ENCODE data around the gene ASAH2.

ASAH2 gene

DNA sequence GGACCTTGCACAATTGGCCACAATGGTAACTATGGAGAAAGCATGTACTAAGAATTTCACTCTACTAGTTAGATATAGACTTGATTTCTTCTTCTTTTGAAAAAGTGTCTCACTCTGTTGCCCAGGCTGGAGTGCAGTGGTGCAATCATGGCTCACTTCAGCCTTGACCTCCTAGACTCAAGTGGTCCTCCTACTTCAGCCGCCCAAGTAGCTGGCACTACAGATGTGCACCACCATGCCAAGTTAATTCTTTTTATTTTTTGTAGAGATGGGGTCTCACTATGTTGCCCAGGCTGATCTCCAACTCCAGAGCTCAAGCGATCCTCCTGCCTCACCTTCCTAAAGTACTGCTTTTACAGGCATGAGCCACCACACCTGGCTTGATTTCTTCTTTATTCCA is 29.1 kb downstream of the ASAH2 start:
- Histone ChIP-seq H3K9ac (ENCODE audit: insufficient read length) (no peak overlapping the region), H3K27ac (no peak overlapping the region), H3K36me3 (ENCODE audit: insufficient read depth, low read length) (no peaks in the 10 kb centered on the region), H3K9me3 (ENCODE audit: low read depth, low read length) (no peaks in the 10 kb centered on the region), H3K4me3 (no peak overlapping the region)
- no peak for DNase-seq (ENCODE audit: low read depth, low spot score)
- no peak for TF ChIP-seq FOXP2 (optimal IDR thresholded peaks at IDR 0.05; ENCODE audit: control extremely low read depth, extremely low read length, insufficient read depth)
- no peak for TF ChIP-seq POLR2AphosphoS5 (IDR thresholded peaks at IDR 0.05; ENCODE audit: borderline replicate concordance, low read depth, low read length)

DNA sequence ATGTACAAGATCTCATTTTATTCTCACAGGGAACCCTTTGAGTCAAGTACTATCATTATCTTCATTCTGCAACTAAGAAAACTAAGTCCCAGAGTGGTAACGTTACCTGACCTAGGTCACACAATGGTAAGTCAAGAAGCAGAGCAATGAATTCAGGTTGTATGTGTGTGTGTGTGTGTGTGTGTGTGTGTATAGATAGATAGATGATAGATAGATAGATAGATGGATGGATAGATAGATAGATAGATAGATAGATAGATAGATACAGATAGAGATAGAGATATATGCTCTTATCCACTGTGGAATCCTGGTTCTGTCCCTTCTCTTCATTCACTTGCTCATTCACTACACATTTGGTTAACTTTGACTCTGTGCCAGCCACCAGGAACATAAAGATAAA is 29.8 kb downstream of the ASAH2 start:
- H3K9me3 ChIP-seq (ENCODE audit: low read depth, low read length): no peaks in the 10 kb centered on the region
- no peak overlapping the region for H3K27ac ChIP-seq
- TF ChIP-seq EZH2 (IDR thresholded peaks at IDR 0.05): no peak
- no peak for TF ChIP-seq FOXP2 (optimal IDR thresholded peaks at IDR 0.05; ENCODE audit: control extremely low read depth, extremely low read length, insufficient read depth)
- TF ChIP-seq POLR2AphosphoS5 (IDR thresholded peaks at IDR 0.05; ENCODE audit: borderline replicate concordance, low read depth, low read length): no peak

DNA sequence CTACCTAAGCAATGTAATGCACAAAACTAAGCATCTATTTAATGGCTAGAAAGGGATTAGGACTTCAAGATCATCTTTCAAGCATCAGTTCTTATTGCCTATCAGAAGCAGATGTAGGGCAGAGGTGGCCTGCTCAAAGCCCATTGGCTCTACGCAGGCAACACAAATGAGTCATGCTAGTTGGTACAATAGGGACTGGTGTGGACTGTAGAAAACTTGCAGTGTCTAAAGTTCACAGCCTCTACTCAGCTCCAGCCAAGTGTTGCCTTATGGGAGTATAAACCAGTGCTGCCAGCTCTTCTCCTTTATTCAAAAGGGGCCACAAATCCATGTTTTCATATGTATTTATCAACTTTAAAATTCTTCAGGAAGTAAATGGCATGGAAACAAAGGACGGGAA is 31.7 kb downstream of the ASAH2 start:
- TF ChIP-seq POLR2AphosphoS5 (IDR thresholded peaks at IDR 0.05; ENCODE audit: borderline replicate concordance, low read depth, low read length): no peak
- no peak for TF ChIP-seq EZH2 (IDR thresholded peaks at IDR 0.05)
- no peak for TF ChIP-seq FOXP2 (optimal IDR thresholded peaks at IDR 0.05; ENCODE audit: control extremely low read depth, extremely low read length, insufficient read depth)
- no peak for DNase-seq (ENCODE audit: low read depth, low spot score)
- Histone ChIP-seq H3K9me3 (ENCODE audit: low read depth, low read length) (no peaks in the 10 kb centered on the region), H3K36me3 (ENCODE audit: insufficient read depth, low read length) (no peaks in the 10 kb centered on the region), H3K9ac (ENCODE audit: insufficient read length) (no peak overlapping the region), H3K4me3 (no peak overlapping the region), H3K27ac (no peak overlapping the region)

More for the DNA sequence above, 29.8 kb downstream of the ASAH2 start:
- no peak overlapping the region for H3K9ac ChIP-seq (ENCODE audit: insufficient read length)
- H3K4me3 ChIP-seq: no peak overlapping the region
- DNase-seq (ENCODE audit: low read depth, low spot score): no peak
- no peaks in the 10 kb centered on the region for H3K36me3 ChIP-seq (ENCODE audit: insufficient read depth, low read length)

DNA sequence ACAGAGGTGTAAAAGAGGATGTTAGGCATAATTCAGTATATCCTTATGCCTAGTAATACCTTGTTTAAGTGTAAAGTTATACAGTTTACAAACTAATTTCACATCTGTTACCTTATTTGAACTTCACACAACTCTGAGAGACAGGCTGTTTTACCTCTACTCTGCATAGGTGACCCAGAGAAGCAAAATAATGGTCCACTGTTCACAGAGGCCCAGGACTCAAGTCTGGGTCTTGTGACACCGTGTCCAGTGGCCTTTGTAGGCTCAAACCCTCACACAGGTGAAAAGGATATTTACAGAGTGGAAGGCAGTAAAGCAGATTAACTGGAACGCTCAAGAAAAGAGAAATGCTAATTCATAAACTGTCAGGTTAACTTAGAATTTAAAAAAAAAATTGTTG is 32.1 kb downstream of the ASAH2 start:
- no peak overlapping the region for H3K9ac ChIP-seq (ENCODE audit: insufficient read length)
- TF ChIP-seq FOXP2 (optimal IDR thresholded peaks at IDR 0.05; ENCODE audit: control extremely low read depth, extremely low read length, insufficient read depth) (no peak), POLR2AphosphoS5 (IDR thresholded peaks at IDR 0.05; ENCODE audit: borderline replicate concordance, low read depth, low read length) (no peak), EZH2 (IDR thresholded peaks at IDR 0.05) (no peak)
- no peaks in the 10 kb centered on the region for H3K9me3 ChIP-seq (ENCODE audit: low read depth, low read length)
- no peak for DNase-seq (ENCODE audit: low read depth, low spot score)
- no peak overlapping the region for H3K27ac ChIP-seq
- H3K4me3 ChIP-seq: no peak overlapping the region
- H3K36me3 ChIP-seq (ENCODE audit: insufficient read depth, low read length): no peaks in the 10 kb centered on the region

DNA sequence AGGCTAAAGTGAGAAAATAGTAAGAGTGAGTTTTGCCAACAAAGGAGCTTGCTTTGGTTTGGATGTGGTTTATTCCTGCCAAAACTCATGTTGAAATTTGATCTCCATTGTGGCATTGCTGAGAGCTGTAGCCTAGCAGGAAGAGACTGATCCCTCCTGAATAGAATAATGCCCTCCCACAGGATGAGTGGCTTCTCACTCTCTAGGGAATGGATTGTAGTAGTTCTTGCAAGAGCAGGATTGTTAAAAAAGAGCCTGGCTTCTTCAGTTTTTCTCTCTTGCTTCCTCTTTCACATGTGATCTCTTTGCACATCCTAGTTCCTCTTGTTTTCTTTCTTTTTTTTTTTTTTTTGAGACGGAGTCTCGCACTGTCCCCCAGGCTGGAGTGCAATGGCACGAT is 34.4 kb downstream of the ASAH2 start:
- DNase-seq (ENCODE audit: low read depth, low spot score): peak; percentile 1
- no peaks in the 10 kb centered on the region for H3K36me3 ChIP-seq (ENCODE audit: insufficient read depth, low read length)
- no peak overlapping the region for H3K27ac ChIP-seq
- H3K9me3 ChIP-seq (ENCODE audit: low read depth, low read length): no peaks in the 10 kb centered on the region
- no peak overlapping the region for H3K9ac ChIP-seq (ENCODE audit: insufficient read length)
- H3K4me3 ChIP-seq: no peak overlapping the region
- TF ChIP-seq POLR2AphosphoS5 (IDR thresholded peaks at IDR 0.05; ENCODE audit: borderline replicate concordance, low read depth, low read length): no peak
- no peak for TF ChIP-seq EZH2 (IDR thresholded peaks at IDR 0.05)
- no peak for TF ChIP-seq FOXP2 (optimal IDR thresholded peaks at IDR 0.05; ENCODE audit: control extremely low read depth, extremely low read length, insufficient read depth)

DNA sequence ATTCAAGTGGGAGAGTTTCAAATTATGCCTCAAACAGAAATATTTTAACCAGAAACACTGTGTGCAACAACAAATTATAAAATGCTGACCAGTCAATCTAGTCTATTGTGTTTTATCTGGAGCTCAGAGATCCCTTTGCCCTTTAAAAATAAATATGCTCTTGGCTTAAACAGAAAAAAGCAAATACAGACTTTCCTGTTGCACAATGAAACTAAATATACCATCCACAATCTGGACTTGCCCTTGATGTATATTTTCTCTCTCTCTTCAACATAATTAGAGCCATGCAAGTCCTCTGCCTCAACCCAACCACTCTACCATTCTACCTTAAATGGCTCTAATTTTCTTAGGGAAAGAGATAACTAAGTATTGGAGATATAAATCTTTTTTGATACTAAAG is 34.9 kb downstream of the ASAH2 start:
- DNase-seq (ENCODE audit: low read depth, low spot score): no peak
- H3K9ac ChIP-seq (ENCODE audit: insufficient read length): no peak overlapping the region
- H3K4me3 ChIP-seq: no peak overlapping the region

DNA sequence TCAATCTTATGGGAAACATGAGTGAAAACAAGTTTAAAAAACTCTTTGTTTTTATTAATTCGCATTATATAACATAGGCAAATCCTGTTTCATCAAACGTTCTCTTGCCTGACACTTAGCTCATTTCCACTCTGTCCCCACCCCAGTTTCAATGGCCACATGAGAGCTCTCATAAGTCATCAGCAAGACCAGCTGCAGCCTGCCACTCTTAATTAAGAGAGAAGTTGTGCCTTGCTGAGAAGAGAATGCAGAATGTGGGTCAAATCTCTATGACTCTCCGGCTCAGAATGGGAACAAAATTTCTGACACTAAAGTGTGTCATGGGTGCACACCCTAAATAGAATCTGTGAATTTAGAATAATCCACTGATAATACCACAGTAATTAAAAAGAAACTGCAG is 39.6 kb downstream of the ASAH2 start:
- Histone ChIP-seq H3K36me3 (ENCODE audit: insufficient read depth, low read length) (no peaks in the 10 kb centered on the region), H3K9ac (ENCODE audit: insufficient read length) (no peak overlapping the region), H3K4me3 (no peak overlapping the region), H3K9me3 (ENCODE audit: low read depth, low read length) (no peaks in the 10 kb centered on the region), H3K27ac (no peak overlapping the region)
- TF ChIP-seq FOXP2 (optimal IDR thresholded peaks at IDR 0.05; ENCODE audit: control extremely low read depth, extremely low read length, insufficient read depth) (no peak), EZH2 (IDR thresholded peaks at IDR 0.05) (no peak), POLR2AphosphoS5 (IDR thresholded peaks at IDR 0.05; ENCODE audit: borderline replicate concordance, low read depth, low read length) (no peak)
- DNase-seq (ENCODE audit: low read depth, low spot score): no peak

More for the DNA sequence above, 34.9 kb downstream of the ASAH2 start:
- Histone ChIP-seq H3K27ac (no peak overlapping the region), H3K9me3 (ENCODE audit: low read depth, low read length) (no peaks in the 10 kb centered on the region), H3K36me3 (ENCODE audit: insufficient read depth, low read length) (no peaks in the 10 kb centered on the region)
- TF ChIP-seq POLR2AphosphoS5 (IDR thresholded peaks at IDR 0.05; ENCODE audit: borderline replicate concordance, low read depth, low read length) (no peak), FOXP2 (optimal IDR thresholded peaks at IDR 0.05; ENCODE audit: control extremely low read depth, extremely low read length, insufficient read depth) (no peak), EZH2 (IDR thresholded peaks at IDR 0.05) (no peak)

DNA sequence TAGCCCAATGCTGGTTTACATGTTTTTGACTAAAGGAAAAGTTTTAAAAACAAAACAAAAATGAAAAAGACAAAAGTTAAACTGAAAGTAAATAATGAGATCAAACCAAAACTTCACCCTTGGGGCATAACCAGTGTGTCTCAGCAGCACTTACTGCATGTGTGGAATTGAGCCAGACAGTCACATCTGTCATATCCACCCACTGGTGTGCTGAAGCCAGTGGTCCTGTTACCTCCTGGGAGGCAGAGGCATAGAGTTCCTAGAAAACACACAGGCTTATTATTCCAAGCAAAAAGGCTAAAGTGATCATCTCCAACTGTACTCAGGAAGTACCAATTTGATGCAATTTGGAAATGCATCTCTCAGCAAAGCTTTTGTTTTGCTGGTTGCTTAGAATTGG is 40.4 kb downstream of the ASAH2 start:
- TF ChIP-seq FOXP2 (optimal IDR thresholded peaks at IDR 0.05; ENCODE audit: control extremely low read depth, extremely low read length, insufficient read depth) (no peak), POLR2AphosphoS5 (IDR thresholded peaks at IDR 0.05; ENCODE audit: borderline replicate concordance, low read depth, low read length) (no peak), EZH2 (IDR thresholded peaks at IDR 0.05) (no peak)
- DNase-seq (ENCODE audit: low read depth, low spot score): no peak
- Histone ChIP-seq H3K4me3 (no peak overlapping the region), H3K9ac (ENCODE audit: insufficient read length) (no peak overlapping the region), H3K36me3 (ENCODE audit: insufficient read depth, low read length) (no peaks in the 10 kb centered on the region), H3K27ac (no peak overlapping the region), H3K9me3 (ENCODE audit: low read depth, low read length) (no peaks in the 10 kb centered on the region)

All from SK-N-MC (cell line).